HG02588 (cell line): Measurements from ENCODE around the gene DNAAF8.

Source experiments
- ATAC-seq: cut with Tn5 transposase; IDR thresholded peaks from one replicate; pipeline ENCODE4 v1.9.1; 2021; ENCODE audit warnings: mild to moderate bottlenecking, moderate library complexity; ENCODE audit not compliant: unreplicated experiment

The DNAAF8 gene

GRCh38 chr16:4750896-4751295 lies 16.6 kb downstream of the DNAAF8 start:
- ATAC-seq: no peak

DNA sequence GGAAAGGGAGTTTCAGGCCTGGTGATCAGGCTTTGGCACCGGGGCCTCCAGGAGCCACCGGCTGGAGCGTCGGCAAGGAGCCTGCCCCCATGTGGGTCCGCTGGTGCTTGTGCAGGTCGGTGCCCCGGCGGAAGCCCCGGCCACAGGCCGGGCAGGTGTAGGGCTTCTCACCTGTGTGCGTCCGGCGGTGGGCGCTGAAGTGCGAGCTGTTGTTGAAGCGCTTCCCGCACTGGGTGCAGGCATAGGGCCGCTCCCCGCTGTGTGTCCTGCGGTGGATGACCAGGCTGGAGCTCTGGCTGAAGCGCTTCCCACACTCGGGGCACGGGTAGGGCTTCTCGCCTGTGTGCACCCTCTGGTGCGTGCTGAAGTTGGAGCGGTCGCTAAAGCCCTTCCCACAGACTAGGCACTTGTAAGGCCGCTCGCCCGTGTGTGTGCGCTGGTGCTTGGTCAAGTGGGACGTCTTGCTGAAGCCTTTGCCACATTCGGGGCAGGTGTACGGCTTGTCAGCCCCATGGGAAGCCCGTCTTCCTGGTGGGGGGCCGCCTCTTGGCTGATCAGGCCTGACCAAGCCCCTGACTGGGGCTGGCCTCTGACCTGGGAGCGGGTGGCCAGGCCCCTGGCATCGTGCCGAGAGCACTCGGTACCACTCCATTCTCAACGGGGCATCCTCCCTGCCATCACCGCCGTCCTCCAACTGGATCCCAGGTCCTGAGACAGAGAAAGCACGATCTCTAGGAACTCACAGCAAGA lies 18.2 kb downstream of the DNAAF8 start:
- no peak for ATAC-seq

DNA sequence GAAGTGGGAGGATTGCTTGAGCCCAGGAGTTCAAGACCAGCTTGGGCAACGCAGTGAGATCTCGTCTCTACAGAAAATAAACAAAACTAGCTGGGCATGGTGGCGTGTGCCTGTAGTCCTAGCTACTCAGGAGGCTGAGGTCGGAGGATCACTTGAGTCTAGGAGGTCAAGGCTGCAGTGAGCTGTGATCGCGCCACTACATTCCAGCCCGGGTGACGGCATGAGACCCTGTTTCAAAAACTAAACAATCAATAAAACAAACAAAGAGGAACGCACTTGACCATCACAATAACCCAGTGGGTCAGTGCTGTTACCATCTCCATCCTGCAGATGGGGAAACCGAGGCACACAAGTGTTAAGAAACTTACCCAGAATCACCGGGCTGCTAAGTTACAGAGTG lies 18.9 kb downstream of the DNAAF8 start:
- ATAC-seq: no peak

DNA sequence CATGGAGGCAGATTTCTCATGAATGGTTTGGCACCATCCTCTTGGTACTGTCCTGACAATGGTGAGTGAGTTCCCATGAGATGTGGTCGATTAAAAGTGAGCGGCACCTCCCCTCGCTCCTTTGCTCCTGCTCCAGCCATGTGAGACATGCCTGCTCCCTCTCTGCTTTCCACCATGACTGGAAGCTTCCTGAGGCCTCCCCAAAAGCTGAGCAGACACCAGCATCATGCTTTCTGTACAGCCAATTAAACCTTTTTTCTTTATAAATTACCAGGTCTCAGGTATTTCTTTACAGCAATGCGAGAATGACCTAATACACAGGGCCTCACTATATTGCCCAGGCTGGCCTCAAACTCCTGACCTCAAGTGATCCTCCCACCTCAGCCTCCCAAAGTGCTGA lies 20.5 kb downstream of the DNAAF8 start:
- no peak for ATAC-seq

DNA sequence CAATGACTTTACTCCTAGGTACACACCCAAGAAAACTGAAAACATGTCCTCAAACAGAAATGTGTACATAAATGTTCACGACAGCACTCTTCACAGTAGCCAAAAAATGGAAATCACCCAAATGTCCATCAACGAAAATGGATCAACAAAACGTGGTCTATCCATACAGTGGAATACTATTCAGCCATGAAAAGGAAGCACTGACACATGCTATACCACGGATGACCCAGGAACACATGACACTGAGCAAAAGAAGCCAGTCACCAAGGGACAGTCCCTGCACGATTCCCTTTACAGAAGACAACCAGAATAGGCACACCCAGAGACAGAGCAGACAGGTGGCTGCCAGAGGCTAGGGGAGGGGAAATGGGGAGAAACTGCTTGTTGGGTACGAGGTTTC lies 21.4 kb downstream of the DNAAF8 start:
- no peak for ATAC-seq

- ATAC-seq: no peak
Observed at GRCh38 chr16:4760221-4760910, 26.0 kb downstream of the DNAAF8 start.

- no peak for ATAC-seq
Observed at GRCh38 chr16:4762205-4762604, 27.9 kb downstream of the DNAAF8 start.

DNA sequence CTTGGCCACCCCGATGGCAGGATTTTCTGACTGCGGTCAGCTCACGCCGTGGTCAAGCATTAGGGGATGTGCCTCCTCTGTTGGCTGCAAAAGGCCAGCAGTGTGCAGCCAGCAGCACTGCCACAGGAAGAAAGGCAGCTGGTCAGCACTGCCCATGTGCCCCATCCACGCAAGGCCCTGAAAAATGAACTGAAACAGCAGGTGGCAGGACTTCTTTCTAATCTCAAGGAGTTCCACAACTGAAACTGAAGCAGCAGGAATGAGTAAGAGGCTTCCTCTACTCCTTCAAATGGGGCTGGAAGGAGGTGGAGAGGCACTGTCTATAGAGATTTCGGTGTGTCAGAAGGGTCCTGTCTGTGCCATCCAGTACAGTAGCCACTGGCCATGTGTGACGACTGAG lies 29.5 kb downstream of the DNAAF8 start:
- ATAC-seq: no peak

- ATAC-seq: no peak
Observed at GRCh38 chr16:4765511-4766474, 31.5 kb downstream of the DNAAF8 start.

DNA sequence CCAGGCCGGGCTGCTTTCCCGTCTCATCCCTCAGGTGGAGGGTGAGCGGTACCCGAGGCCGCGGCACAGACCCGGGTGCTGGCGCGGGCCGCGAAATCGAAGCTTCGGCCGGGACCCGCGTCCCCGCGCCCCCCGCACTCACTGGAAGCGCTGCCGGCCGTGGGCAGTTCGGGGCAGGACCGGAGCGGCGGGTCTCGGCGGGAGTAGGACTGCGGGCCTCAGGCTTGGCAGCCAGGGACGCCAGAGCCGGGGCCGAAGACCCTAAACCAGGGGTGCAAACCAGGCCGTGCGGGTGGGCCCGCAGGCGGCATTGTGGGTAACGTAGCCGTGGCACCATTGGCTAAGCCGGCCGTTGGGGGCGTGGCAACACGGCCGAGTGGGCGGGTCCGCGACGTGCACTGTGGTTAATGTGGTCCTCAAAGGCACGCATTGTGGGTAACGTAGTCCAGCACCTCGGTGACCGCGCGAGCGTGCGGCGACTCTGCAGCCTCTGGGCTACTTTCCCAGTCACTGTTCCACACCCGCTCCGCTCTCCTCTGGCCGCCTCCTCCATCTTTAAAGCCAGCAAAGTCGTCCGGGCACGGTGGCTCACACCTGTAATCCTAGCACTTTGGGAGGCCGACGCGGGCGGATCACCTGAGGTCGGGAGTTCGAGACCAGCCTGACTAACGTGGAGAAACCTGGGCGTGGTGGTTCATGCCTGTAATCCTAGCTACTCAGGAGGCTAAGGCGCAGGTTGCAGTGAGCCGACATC lies 32.7 kb downstream of the DNAAF8 start, which contains the start of gene ZNF500:
ZNF500 (minus strand) TSS at position 288 of the 754 bp plus-strand sequence. CDS start 1,184 bp downstream, outside the sequence.
- peak; percentile 82 for ATAC-seq

DNA sequence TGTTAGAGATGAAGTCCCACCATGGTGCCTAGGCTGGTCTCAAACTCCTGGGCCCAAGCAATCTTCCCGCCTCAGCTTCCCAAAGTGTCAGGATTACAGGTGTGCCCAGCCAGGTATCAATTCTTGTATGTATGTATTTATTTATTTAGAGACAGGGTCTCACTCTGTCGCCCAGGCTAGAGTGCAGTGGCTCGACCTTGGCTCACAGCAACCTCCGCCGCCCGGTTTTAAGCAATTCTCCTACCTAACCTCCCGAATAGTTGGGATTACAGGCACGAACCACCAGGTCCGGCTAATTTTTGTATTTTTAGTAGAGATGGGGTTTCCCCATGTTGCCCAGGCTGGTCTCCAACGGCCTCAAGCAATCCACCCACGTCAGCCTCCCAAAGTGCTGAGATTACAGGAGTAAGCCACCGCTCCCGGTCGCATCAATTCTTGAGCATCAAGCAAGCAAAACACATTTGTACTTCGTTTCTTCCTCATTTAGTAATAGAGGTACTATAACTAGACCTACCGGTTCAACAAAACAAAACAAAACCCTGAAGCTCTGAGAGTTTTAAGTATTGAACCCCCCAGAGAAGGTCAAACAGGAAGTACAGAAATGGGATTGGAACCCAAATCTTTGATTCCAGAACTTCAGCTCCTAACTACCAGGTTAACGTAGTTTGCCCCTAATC lies 33.7 kb downstream of the DNAAF8 start:
- ATAC-seq: peak; percentile 2

DNA sequence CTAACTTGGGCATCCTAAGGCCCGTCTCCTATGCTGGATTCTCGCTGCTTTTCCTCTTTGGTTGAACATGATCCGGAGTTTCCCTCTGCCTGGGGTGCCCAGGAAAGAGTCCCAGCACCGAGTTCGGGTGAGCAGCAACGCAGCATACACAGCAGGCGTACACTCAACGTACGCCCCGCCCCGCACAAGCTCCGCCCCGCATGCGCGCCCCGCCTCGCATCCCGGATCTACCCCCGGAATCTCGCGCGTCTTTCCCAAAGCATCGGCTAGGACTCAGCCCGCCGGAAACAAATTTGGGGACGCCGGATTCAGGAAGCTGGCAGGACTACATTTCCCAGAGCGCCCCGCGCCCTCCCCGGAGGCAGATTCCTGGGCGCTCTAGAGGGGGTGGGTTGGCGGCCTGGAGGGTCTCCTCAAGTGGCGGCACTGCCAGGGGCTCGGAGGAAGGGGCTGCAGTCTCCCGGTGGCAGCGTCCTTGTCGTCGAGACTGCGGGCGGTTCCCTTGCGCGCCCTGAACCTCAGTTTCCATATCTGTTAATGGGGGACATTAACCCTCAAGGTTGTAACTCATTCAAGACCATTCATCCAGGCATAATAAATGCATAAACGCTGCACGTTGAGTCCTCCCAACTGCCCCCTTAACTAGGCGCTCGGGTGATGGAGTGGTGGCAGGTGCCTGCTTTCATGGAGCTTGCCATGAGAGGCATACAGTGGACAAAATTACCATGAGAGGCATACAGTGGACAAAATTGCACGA lies 34.4 kb downstream of the DNAAF8 start:
- ATAC-seq: peak; percentile 53

DNA sequence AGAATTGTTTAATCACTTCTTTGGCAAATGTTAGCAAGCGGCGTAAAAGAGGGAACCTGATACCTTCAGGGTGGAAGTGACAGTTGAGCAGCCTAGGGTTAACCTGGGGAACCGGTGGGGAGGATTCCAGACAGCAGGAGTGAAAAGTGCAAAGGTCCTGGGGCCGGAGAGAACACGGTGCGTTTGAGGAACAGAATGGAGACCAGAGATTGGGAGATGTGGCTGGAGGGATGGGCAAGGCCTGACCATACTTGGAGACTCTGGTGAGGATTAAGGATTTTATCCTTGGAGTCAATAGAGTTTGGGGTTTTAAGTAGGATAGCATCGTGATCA lies 34.9 kb downstream of the DNAAF8 start:
- ATAC-seq: no peak

DNA sequence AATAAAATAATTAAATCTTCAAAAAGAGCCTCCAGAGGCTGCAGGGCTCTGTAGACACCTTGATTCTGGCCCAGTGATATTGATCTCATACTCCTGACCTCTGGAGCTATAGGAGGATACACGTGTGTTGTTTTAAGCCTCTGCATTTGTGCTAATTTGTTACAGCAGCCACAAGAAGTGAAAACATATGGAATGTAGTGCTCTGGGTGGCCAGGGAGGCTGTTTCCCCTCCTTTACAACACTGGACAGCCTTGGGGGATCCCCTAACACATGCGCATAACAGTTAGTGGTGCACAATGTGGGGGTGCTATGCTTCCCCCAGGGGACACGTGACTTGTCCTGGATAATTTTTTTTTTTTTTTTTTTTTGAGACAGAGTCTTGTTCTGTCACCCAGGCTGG lies 37.3 kb downstream of the DNAAF8 start:
- ATAC-seq: no peak

- ATAC-seq: no peak
Observed at GRCh38 chr16:4772351-4772750, 38.0 kb downstream of the DNAAF8 start.

- ATAC-seq: no peak
Observed at GRCh38 chr16:4775005-4775404, 40.7 kb downstream of the DNAAF8 start.

- no peak for ATAC-seq
Observed at GRCh38 chr16:4776141-4776705, 41.9 kb downstream of the DNAAF8 start.

GRCh38 chr16:4777339-4778049 lies 43.2 kb downstream of the DNAAF8 start:
- no peak for ATAC-seq

DNA sequence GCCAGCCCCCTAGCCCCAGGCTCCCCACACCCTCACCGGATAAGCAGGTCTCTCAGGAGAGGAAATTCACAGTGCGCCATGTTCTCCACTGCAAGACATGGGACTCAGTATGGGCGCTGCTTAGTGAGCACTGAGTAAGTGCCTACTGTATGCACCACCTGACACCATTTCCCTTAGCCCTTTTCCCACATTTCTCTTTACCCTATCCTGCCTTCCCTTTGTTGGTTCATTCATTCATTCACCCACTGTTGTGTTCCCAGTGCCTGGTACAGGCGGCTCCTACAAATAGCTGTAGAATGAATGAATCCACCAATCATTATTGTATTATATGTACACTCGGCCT lies 43.7 kb downstream of the DNAAF8 start:
- ATAC-seq: no peak
